NCI-H1694 treated with DMSO at 0.1 percent for 48 hours (cell line): ENCODE measurements around the gene FRMD5.

Experiments used
- DNase-seq: peaks from one replicate; lab custom pipeline; 2025; lab: John Stamatoyannopoulos, UW

The FRMD5 gene

GRCh38 chr15:43923553-43923952 is 271.5 kb downstream of the FRMD5 start:
- DNase-seq = no peak

GRCh38 chr15:43922021-43922420 is 273.1 kb downstream of the FRMD5 start:
- DNase-seq = no peak

DNA sequence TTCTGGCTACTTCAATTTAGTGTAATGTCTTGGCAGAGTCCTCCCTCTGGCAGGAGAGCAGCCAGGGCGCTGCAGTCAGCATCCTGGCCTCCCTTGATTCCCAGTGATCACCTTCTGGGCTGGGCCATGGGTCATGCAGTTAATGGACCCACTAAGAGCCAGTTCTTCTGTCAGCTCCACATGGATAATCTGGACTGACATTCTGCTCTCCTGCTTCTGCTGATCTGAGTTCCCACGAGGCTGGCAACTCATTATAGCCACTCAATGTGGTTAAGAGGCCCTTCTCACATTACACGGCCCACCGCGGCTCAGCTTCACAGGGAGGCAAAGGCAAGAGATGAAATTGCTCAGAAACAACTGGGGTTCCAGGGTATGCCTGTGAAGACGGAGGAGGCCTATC is 274.3 kb downstream of the FRMD5 start:
- no peak for DNase-seq

DNA sequence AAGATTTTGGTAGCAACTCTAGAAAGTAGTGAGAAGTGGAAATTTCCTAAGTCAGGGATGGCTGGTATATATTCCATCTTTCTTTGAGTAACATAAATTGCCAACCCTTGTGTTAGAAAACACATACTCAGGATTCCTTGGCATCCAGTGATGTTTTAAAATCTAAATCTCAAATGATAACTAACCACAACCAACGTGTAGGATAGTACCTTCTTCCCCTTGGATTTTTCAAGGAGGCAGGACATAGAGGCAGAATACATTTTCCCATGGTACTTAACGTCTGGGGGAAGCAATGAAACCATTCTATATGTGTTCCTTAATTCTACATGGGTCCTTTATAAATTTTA is 274.8 kb downstream of the FRMD5 start:
- no peak for DNase-seq

DNA sequence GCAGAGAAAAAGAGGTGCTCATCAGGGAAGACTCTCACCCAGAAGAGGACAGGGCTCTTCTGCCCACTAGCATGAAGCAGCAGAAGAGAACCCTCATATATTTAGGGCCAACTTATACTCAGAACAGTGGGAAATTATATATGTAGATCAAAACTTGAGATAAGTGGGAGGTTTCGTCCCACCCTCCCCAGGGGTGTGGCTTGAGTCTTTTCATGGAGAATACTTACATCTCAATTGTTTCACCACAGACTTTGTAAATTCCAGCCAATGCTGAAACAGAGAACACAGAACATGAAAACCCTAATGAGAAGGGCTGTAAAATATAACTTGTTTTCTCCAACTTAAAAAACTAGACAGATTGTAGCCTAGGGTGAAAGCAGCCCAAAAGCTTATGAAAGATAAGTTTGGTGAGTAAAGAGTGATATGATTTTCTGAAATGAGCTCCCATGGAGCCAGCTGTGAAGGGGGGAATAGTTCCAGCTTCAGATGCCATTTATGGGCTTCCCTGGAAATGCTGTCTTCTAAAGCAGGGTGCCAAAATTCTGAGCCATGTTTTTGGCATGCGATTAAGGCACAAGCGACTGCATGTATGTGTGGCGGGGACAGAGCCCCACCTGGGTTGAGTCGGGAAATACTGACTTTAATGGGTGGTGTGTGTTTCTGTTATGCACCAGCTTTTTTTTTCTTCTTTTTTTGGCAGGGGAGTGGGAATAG is 275.4 kb downstream of the FRMD5 start:
- DNase-seq = no peak

DNA sequence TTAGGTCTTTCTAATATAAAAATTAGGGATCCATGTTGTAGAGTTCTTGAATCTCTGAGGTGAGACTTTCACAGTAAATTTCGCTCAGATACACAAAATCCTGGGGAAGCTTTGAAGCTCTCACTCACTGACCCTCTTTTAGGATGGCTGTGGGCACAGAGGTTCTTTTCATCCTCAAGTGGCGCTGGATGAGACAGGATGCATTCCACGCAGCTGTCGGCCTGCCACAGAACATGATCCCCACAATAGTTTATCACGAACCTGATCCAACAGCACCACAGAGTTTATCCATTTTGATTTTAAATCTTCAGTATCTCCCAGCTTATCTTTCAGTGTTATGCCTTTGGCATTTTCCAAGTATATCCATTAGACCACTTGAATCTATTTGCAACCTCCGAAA is 276.4 kb downstream of the FRMD5 start:
- DNase-seq = no peak

DNA sequence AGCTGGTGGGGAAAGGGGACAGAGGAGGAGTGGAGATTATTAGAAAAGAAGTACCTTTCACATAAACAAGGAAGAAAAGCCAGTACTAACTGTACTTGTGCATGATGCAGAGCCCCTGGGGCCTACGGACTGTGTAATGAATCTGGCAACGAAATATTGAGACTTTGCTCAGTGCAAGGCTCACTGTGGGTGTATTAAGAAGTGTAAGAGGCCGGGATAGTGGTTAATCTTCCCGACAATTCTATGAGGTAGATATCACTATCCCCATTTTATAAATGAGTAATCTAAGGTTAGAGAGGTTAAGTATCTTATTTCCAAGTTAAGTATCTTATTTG is 278.8 kb downstream of the FRMD5 start:
- DNase-seq = no peak

- no peak for DNase-seq
These were observed 279.3 kb downstream of the FRMD5 start for GRCh38 chr15:43915631-43916325.

DNA sequence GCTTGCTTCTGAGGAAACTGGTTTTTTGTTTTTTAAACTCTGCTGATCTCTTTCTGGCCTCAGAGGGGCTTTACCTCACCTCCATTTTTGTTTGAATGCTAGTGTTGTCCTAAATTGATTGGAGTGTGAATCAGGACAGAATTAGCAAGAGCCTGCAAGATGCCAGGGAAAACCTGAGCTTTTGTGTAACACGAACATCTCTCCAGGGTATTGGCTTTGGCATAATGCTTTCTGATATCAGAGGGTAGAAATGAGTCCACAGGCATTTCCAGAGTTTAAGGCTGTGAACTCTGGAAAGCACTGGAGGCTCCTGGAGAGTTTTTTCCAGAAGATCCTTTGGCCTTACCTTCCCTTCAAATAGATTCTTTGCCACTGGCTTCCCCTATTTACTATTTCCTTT is 281.1 kb downstream of the FRMD5 start:
- DNase-seq = no peak

GRCh38 chr15:43913026-43913780 is 281.9 kb downstream of the FRMD5 start:
- no peak for DNase-seq

DNA sequence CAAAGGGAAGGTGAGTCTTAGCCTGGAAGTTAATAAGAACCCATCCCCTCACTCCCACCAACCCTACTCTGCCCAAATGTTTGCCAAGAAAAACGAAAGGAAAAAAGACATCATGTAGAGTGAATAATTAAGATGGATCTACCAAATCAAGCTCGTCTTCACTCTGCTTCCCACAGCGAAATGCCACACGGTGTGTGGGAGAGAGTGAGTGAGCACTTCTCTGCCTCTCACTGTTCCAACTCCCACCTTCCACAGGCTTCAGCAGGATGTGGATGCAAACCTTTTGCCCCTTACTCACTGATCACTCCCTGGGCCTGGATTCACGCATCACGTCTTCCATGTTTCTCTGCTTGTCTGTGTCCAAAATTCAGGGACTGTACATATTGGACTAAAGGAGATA is 282.9 kb downstream of the FRMD5 start:
- DNase-seq = no peak

- DNase-seq = no peak
These were observed 283.8 kb downstream of the FRMD5 start for GRCh38 chr15:43911235-43911781.

- no peak for DNase-seq
These were observed 286.5 kb downstream of the FRMD5 start for GRCh38 chr15:43908516-43909050.

DNA sequence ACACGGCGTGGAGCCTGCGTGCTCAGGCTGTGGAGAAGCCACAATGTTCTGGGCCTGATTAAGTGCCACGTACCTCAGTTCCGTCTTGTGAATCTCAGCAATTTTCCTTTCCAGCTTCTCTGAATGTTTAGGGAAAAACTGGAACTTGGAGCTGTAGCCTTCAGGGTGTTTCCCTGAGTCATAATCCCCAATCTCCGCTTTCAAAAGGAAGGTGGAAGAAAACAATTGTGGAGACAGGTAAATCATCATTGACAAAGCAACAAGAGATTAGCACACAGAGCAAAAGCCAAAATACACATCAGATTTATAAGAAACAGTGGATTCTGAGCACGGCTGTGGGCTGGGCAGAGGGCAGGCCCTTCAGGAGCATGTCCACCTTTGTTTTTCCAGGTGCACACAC is 289.3 kb downstream of the FRMD5 start:
- DNase-seq = no peak

DNA sequence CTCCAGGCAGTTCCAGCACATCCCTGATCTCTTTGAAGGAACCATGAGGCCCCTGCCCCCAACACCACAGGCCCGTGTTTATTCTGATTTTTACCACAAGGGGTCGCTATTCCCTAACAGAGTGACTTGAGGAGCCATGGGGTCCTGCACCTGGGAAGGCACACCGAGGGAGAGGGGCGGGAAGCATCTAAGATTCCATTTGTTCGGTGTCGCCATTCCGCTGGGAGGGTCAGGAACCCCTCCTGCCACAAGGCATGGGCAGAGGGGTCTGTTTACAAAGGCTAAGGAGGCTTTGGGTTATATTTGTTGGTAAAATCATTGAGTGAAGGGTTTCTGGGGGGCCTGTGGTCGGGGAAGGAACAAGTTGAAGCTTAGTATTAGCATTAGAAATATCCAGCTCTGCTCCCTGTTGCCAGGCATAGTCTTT is 291.2 kb downstream of the FRMD5 start:
- DNase-seq = peak; percentile 39

DNA sequence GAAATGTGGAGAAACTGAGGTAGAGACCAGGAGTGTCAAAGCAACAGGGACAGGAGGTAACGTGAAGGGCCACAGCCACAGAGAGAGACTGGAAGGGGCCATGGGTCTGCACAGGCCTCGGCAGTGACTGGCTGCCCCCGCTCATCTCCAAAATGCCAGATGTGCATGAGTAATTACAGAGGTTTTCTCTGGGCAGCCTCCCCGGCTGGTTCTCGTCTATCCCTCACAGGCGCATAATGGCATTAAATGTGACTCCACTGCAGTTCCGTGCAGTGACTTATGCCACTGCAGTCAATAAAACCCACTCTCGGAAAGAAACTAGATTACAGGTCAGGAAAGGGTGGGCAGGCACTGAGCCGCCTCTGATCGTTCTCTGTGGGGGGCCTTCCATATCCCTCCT is 293.6 kb downstream of the FRMD5 start:
- no peak for DNase-seq

- DNase-seq = no peak
These were observed 294.1 kb downstream of the FRMD5 start for GRCh38 chr15:43900996-43901395.

DNA sequence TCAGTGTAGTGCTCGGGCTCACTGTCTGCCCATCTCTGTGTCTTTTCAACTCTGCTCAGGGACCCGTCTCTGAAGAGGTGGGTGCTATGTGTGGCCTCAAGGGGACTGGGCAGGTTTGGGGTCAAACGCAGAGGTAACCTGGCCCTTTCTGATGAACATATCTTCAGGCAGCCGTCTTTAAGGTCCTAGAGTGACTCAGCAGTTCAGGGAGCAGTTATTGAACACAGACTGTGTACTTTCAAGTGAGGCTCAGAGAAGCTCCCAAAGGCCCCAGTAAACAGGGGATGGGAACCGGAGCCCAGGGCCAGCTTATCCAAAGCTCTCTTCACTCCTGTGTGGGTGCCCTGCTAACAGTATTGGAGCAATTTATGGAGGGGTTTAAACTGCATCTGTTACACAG is 295.1 kb downstream of the FRMD5 start:
- no peak for DNase-seq

- DNase-seq = no peak
These were observed 296.2 kb downstream of the FRMD5 start for GRCh38 chr15:43898891-43899290.

GRCh38 chr15:43896543-43896942 is 298.5 kb downstream of the FRMD5 start:
- no peak for DNase-seq

DNA sequence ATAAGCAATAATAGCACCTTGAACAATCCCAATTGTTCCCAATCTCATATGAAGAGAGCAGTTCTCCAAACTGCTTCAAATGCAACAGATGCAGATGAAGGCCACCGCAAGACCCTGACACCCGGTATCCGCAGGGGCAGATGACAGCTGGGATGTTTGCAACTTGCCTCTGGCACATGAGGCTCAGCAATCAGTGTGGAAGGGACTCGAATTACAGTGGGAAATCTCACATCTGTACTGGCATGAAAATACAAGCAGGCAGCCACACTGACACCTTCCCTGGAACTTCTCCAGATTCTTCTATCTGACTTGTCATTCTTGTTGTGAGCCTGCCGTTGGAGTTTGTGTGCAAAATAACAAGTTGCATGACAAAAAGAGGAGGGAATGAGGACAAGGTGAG is 299.5 kb downstream of the FRMD5 start:
- DNase-seq = no peak

GRCh38 chr15:43893956-43894355 is 301.1 kb downstream of the FRMD5 start:
- DNase-seq = no peak

DNA sequence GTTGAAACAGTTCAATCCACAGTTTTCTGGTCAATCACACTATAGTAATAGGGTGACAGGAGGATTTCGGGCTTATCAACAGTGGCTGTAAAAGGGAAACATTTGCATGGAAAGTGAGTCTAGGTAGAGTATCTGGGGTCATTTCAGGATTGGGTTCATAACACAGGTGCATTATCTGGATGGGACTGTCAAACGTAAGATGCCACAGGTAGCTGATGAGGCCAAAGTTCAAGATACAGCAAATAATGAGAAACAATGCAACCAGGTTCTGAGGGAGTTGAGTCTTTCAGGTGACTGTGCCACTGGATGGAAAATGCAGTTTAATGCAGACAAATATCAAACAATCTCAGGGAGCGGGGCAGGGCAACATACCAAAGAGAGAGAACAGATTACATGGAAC is 306.0 kb downstream of the FRMD5 start:
- DNase-seq = no peak
